ENCODE data around the gene RAB44. TPM values are rescaled to one million over a fixed set of nuclear protein-coding genes. Genes with fewer than 3 reads are reported as not detected.

The RAB44 gene
- total and polyA plus RNA-seq, 9 of the 15 experiments (the other 6 are each of a cell fraction or from before 2014, with no cell fraction given), result not detected

- TF ChIP-seq GTF2F1 (IDR thresholded peaks at IDR 0.05; ENCODE audit: low read depth, low read length), result no peak
- no peak for TF ChIP-seq SIN3B (IDR thresholded peaks at IDR 0.05; ENCODE audit: low read depth)
- no peak for TF ChIP-seq ZNF280A (IDR thresholded peaks at IDR 0.05; ENCODE audit: low read depth, partially characterized antibody)
- no peak for TF ChIP-seq RBBP5 (IDR thresholded peaks at IDR 0.05; ENCODE audit: borderline replicate concordance, insufficient read depth, low read length, poor library complexity, severe bottlenecking)
- TF ChIP-seq ZNF277 (CRISPR knock-in tag; IDR thresholded peaks at IDR 0.05; ENCODE audit: borderline replicate concordance), result no peak
- no peak for TF ChIP-seq SMAD2 (IDR thresholded peaks at IDR 0.05; ENCODE audit: low read depth, low read length)
- no peak for TF ChIP-seq SMAD1 (IDR thresholded peaks at IDR 0.05; ENCODE audit: low read depth, low read length, partially characterized antibody)
- no peak for TF ChIP-seq STAT5A (IDR thresholded peaks at IDR 0.05; ENCODE audit: borderline replicate concordance, low read length)
- no peak for TF ChIP-seq CLOCK (CRISPR knock-in tag; IDR thresholded peaks at IDR 0.05; ENCODE audit: borderline replicate concordance)
- TF ChIP-seq SRSF7 (optimal IDR thresholded peaks at IDR 0.05; ENCODE audit: low read depth, low read length), result no peak
- TF ChIP-seq GATA2 (CRISPR knock-in tag; IDR thresholded peaks at IDR 0.05), result 0 out of 2 replicates have a peak, but pooled peaks have one; percentile 30
- TF ChIP-seq EWSR1 (IDR thresholded peaks at IDR 0.05; ENCODE audit: borderline replicate concordance, low read depth, partially characterized antibody), result no peak
- TF ChIP-seq NFIC (IDR thresholded peaks at IDR 0.05), result no peak
- no peak for TF ChIP-seq XRCC4 (IDR thresholded peaks at IDR 0.05; ENCODE audit: extremely low read depth, insufficient read depth, insufficient read length)
- TF ChIP-seq NR3C1 (CRISPR knock-in tag; IDR thresholded peaks at IDR 0.05), result no peak
- no peak for TF ChIP-seq SMARCA5 (IDR thresholded peaks at IDR 0.05)
These were observed 32.4 kb upstream of the RAB44 start (continued) for GRCh38 chr6:36665180-36665579.

Measured in K562 (cell line).